Common myeloid progenitor, CD34-positive (primary cell): Measurements from ENCODE around the gene ADARB1.

Experiments
- CTCF ChIA-PET: fragments of 350-600 bp; sonication (Branson Sonifier 250); formaldehyde crosslinking; loops from one replicate; lab custom pipeline; 2021; ENCODE audit warnings: antibody characterized with exemption; lab: Charles Lee
- POLR2A ChIA-PET: fragments of 350-600 bp; sonication (Branson Sonifier 250); formaldehyde crosslinking; loops from one replicate; lab custom pipeline; 2021; ENCODE audit warnings: antibody characterized with exemption; lab: Charles Lee
- DNase-seq, 3 donors: peaks; one replicate each; pipeline versions ENCODE4 v3.0.0 to v3.0.0-alpha.2; 2013
- H3K27ac ChIP-seq, 2 experiments: 1 replicate in 1 of 2; 2 replicates in 1 of 2; pipeline ENCODE4 v1.7.0; 2013; ENCODE audit warnings: inconsistent platforms in 2 of 2, low read length in 2 of 2, mild to moderate bottlenecking in 2 of 2, low read depth in 1 of 2, moderate library complexity in 1 of 2; ENCODE audit not compliant: severe bottlenecking in 2 of 2, insufficient read depth in 1 of 2, poor library complexity in 1 of 2
- H3K27me3 ChIP-seq, 5 experiments: replicated peaks in 2 of 5; 1 replicate in 3 of 5; 2 replicates in 2 of 5; pipeline versions ENCODE4 v1.6.1 to v1.7.0; 2013; ENCODE audit warnings: low read length in 4 of 5, mild to moderate bottlenecking in 2 of 5, moderate library complexity in 2 of 5, inconsistent platforms in 1 of 5; ENCODE audit not compliant: insufficient read depth in 5 of 5, control insufficient read depth in 4 of 5
- H3K36me3 ChIP-seq, 4 experiments: 1 replicate in 2 of 4; 2 replicates in 2 of 4; pipeline versions ENCODE4 v1.6.1 to v1.7.0; 2013; ENCODE audit warnings: low read length in 3 of 4, control low read depth in 1 of 4, mild to moderate bottlenecking in 1 of 4; ENCODE audit not compliant: control insufficient read depth in 4 of 4, insufficient read depth in 4 of 4
- H3K4me1 ChIP-seq, 4 experiments: 1 replicate in 3 of 4; 2 replicates in 1 of 4; pipeline versions ENCODE4 v1.6.1 to v1.7.1; 2013; ENCODE audit warnings: low read length in 3 of 4, mild to moderate bottlenecking in 3 of 4, control low read depth in 1 of 4, inconsistent platforms in 1 of 4, moderate library complexity in 1 of 4; ENCODE audit not compliant: control insufficient read depth in 4 of 4, insufficient read depth in 4 of 4; ENCODE audit errors: control extremely low read depth in 1 of 4
- H3K4me3 ChIP-seq, 7 experiments: 1 replicate in 4 of 7; 2 replicates in 3 of 7; pipeline versions ENCODE4 v1.5.1 to v1.7.0; 2013; ENCODE audit warnings: mild to moderate bottlenecking in 7 of 7, low read length in 6 of 7, moderate library complexity in 6 of 7, inconsistent platforms in 2 of 7, low read depth in 2 of 7, control low read depth in 1 of 7; ENCODE audit not compliant: insufficient read depth in 4 of 7, control insufficient read depth in 1 of 7; ENCODE audit errors: extremely low read depth in 1 of 7
- H3K9me3 ChIP-seq, 5 experiments: 1 replicate in 4 of 5; 2 replicates in 1 of 5; pipeline versions ENCODE4 v1.6.1 to v1.7.1; 2013; ENCODE audit warnings: low read length in 4 of 5, mild to moderate bottlenecking in 2 of 5, inconsistent platforms in 1 of 5, low read depth in 1 of 5, moderate library complexity in 1 of 5; ENCODE audit not compliant: control insufficient read depth in 4 of 5, insufficient read depth in 2 of 5; ENCODE audit errors: control extremely low read depth in 1 of 5
- WGBS: methylation state at CpG from one replicate; pipeline ENCODE4 v1.1.5; 2013; ENCODE audit not compliant: insufficient coverage; 5-methylcytosine and 5-hydroxymethylcytosine counted together

ADARB1 gene

DNA sequence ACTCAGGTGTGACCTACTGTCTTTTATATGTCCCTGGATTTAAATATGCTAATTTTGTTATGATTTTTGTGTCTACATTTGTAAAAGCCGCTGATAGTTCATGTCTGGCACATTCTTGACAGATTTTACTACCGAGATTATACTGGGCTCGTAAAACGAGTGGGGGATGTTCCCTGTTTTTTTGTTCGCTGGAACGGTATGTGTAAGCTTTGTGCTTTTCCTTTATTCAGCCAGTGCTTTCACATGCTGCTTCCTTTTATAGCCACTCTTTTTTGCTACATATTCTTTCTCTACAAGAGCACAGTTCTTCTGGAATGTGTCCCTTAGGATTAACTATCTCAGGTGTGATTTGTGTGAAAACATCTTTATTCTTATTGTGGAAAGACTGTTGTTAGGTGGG is 46.6 kb downstream of the ADARB1 start:
- WGBS, result 98% methylated on average over 4 of the region's 6 CpGs
- H3K9me3 ChIP-seq, result peaks cover 0 to 9% (median 0%) of the 10 kb centered on the region in 5 experiments
- H3K4me1 ChIP-seq, result peaks cover 0 to 9% (median 0%) of the 10 kb centered on the region in 4 experiments
- H3K27ac ChIP-seq, result no peak overlapping the region
- H3K27me3 ChIP-seq, result peaks cover 0 to 8% (median 0%) of the 10 kb centered on the region in 5 experiments
- ChIA-PET POLR2A (no interaction called here), CTCF (interaction anchor here (1.5 to 1.6 kb wide), 3 partner anchors 12 to 152 kb away, joined by 3 to 4 read pairs (median 3); no protein-coding TSS in a partner anchor)
- no peaks in the 10 kb centered on the region for H3K36me3 ChIP-seq
- no peak for DNase-seq
- no peak overlapping the region for H3K4me3 ChIP-seq

DNA sequence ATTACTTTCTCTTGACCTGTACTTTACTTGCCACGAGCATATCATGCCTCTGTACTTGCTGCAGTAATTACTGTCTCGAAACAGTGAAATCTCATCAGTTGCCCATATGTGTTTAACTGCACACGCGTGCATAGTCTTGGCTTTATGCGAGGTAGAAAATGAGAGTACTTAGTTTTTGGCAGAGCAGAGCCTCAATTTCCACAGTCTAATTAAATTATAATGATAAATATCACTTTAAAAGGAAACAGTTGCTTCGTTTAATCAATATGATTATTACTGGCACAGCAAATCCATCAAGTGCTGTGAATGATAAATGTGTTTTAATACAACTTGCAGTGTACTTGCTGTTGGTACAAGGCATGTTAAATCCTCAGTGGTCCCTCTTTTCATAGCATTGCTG is 47.6 kb downstream of the ADARB1 start:
- no peak overlapping the region for H3K4me3 ChIP-seq
- ChIA-PET CTCF (interaction anchor here (0.6 to 1.6 kb wide), 7 partner anchors 11 to 172 kb away, joined by 3 to 5 read pairs (median 3); no protein-coding TSS in a partner anchor), POLR2A (no interaction called here)
- H3K4me1 ChIP-seq, result peaks cover 0 to 3% (median 0%) of the 10 kb centered on the region in 4 experiments
- WGBS, result 100% methylated on average over 2 of the region's 6 CpGs
- no peak for DNase-seq
- H3K9me3 ChIP-seq, result peaks cover 0 to 9% (median 0%) of the 10 kb centered on the region in 5 experiments
- peaks cover 0 to 7% (median 0%) of the 10 kb centered on the region in 5 experiments for H3K27me3 ChIP-seq
- H3K27ac ChIP-seq, result no peak overlapping the region
- no peaks in the 10 kb centered on the region for H3K36me3 ChIP-seq

DNA sequence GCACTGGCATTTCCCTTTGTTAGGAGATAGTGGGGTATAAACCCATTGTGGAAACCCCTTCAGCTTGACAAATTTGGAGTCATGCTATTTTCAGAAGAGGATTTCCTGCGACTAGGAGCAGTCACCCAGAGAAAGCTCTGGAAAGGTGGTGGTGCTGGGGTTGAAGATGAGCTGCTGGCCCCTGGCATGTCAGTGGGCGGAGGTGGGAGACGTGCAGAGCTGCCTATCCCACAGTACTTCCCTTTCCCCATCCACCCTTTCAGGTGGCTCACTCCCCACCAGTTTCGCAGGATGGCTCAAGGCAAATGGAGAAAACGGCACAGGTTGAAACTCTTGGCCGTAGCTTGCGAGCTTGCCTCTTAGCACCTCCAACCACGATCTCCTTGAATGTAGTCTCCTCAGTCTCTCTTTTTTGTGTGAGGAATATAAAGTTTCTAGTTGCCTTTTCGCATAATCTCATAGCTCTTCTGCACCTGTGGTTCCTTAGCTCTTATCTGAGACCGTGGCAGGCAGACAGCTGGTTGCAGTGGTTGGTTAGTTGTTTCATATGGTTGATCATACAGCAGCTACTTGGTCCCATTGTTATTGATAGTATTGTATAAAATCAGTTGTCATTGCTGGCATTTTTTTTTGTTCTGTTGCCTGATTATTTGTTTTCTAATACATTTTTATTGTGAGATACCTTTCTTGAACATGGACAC is 48.2 kb downstream of the ADARB1 start:
- H3K4me1 ChIP-seq, result no peaks in the 10 kb centered on the region
- H3K27me3 ChIP-seq, result peaks cover 0 to 7% (median 0%) of the 10 kb centered on the region in 5 experiments
- no peak overlapping the region for H3K27ac ChIP-seq
- DNase-seq, result peak in 1 of 3 donors; percentile 36
- 90% methylated on average over 3 of the region's 10 CpGs for WGBS
- no peak overlapping the region for H3K4me3 ChIP-seq
- H3K9me3 ChIP-seq, result peaks cover 0 to 9% (median 0%) of the 10 kb centered on the region in 5 experiments
- no peaks in the 10 kb centered on the region for H3K36me3 ChIP-seq
- CTCF ChIA-PET, result interaction anchor here (0.6 to 1.6 kb wide), 6 partner anchors 13 to 173 kb away, joined by 3 to 5 read pairs (median 4); no protein-coding TSS in a partner anchor
- POLR2A ChIA-PET, result no interaction called here

DNA sequence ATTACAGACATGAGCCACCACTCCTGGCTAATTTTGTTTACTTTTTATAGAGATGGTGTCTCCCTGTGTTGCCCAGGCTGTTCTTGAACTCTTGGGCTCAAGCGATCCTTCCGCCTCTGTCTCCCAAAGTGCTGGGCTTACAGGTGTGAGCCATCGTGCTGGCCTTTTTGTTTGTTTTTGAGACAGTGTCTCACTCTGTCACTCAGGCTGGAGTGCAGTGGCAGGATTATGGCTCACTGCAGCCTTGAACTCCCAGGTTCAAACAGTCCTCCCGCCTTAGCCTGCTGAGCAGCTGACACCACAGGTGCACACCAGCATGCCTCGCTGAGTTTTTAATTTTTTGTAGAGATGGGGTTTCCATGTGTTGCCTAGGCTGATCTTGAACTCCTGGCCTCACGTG is 49.1 kb downstream of the ADARB1 start:
- POLR2A ChIA-PET, result no interaction called here
- Histone ChIP-seq H3K27me3 (peaks cover 0 to 7% (median 0%) of the 10 kb centered on the region in 5 experiments), H3K9me3 (peaks cover 0 to 2% (median 0%) of the 10 kb centered on the region in 5 experiments), H3K36me3 (no peaks in the 10 kb centered on the region), H3K4me1 (no peaks in the 10 kb centered on the region), H3K27ac (no peak overlapping the region), H3K4me3 (no peak overlapping the region)
- CTCF ChIA-PET, result interaction anchor here (1.2 to 1.6 kb wide), 2 partner anchors 171 to 174 kb away, joined by 5 read pairs; no protein-coding TSS in a partner anchor
- DNase-seq, result no peak
- WGBS, result 100% methylated on average over 4 of the region's 6 CpGs

DNA sequence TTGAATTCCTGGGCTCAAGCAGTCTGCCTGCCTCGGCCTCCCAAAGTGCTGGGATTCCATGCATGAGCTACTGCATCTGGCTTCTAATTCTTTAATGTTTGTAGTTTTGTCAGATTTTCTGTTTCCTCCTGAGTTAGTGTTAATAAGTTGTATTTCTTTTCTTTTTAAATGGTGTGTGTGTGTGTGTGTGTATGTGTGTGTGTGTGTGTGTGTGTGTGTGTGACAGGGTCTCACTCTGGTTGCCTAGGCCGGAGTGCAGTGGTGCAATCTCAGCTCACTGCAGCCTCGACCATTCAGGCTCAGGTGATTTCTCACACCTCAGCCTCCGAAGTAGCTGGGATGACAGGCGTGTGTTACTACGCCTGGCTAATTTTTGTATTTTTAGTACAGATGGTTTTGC is 50.2 kb downstream of the ADARB1 start:
- DNase-seq, result no peak
- POLR2A ChIA-PET, result no interaction called here
- CTCF ChIA-PET, result interaction anchor here (1.0 to 9.8 kb wide), 5 partner anchors 11 to 176 kb away, joined by 3 to 196 read pairs (median 71); no protein-coding TSS in a partner anchor
- Histone ChIP-seq H3K27me3 (peaks cover 0 to 7% (median 0%) of the 10 kb centered on the region in 5 experiments), H3K9me3 (no peaks in the 10 kb centered on the region), H3K4me3 (no peak overlapping the region), H3K27ac (no peak overlapping the region), H3K36me3 (no peaks in the 10 kb centered on the region), H3K4me1 (no peaks in the 10 kb centered on the region)
- WGBS, result 96% methylated on average over 5 of the region's 6 CpGs

DNA sequence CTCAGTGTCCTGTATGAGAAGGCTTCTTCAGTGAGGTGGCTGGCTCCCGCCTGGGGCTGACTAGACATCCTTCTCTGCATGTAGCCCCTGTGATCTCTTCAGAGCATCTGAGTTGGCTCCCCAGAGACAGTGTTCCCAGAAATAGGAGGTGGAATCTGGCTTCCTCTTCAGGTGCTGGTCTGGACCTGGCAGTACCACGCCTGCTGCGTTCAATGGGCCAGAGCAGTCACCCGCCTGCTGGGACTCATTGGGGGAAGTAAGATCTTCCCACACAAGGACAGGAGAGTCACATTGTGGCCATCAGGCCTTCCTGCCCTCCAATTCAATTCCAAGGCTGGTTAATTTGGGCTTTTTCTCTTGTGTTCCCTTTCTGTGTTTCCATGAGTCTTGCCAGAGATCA is 51.0 kb downstream of the ADARB1 start:
- WGBS, result 73% methylated on average over 3 of the region's 4 CpGs
- DNase-seq, result no peak
- POLR2A ChIA-PET, result interaction anchor here (0.6 kb wide), 1 partner anchor 708 kb away, joined by 3 read pairs; no protein-coding TSS in a partner anchor

More for the DNA sequence above, 51.0 kb downstream of the ADARB1 start:
- CTCF ChIA-PET, result interaction anchor here (0.9 to 9.8 kb wide), 9 partner anchors 12 to 177 kb away, joined by 3 to 196 read pairs (median 10); no protein-coding TSS in a partner anchor
- H3K27ac ChIP-seq, result no peak overlapping the region
- H3K4me1 ChIP-seq, result peaks cover 0 to 6% (median 2%) of the 10 kb centered on the region in 4 experiments
- H3K36me3 ChIP-seq, result no peaks in the 10 kb centered on the region
- peaks cover 0 to 7% (median 0%) of the 10 kb centered on the region in 5 experiments for H3K27me3 ChIP-seq
- H3K4me3 ChIP-seq, result no peak overlapping the region
- H3K9me3 ChIP-seq, result no peaks in the 10 kb centered on the region
